ENCODE data around the gene ANKRD9.

DNA sequence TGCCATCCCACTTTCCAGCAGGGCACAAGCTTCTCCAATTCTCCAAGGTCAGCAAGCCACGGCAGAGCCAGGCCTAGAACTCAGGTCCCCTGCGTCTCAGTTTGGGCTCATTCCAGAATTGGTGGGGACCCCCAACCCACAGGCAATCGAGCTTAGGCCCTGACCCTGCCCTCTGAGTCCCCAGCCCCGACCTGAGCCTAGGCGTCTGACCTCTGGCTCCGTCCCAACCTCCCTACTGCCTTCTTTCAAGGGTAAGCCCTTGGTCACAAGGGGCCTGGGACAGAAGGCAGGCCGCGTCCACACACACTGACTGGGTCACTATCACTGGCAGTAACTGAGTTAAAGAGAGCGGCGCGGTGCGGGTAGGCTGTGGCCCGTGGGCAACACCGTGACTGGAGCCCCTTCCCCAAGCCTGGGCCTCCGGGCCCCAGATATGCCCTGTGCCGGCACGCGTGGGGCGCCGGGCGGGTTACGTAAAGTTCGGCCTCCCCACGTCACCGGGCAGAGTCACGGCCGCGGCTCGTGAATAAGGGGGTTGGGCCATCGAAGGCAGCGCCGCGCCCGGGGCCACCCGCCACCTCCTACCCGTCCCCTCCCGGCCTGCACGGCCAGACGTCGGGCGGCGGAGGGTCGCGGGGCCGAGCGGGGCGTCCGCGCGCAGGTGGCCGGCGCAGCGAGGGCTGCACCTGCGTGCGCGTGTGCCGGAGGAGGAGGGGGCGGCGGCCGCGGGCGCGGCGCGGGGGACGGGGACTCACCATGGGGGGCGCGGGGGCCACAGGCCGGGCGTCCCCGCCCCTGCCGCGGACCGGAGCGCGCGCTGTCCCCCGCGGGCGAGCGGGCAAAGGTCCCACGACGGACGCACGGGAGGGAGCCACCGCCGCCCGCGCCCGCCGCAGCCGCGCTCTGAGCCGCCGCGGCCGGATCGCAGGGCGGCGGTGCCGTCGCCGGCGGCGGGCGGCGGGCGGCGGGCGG, 516 bp downstream of the ANKRD9 start:
- TF ChIP-seq, protein P1, sequence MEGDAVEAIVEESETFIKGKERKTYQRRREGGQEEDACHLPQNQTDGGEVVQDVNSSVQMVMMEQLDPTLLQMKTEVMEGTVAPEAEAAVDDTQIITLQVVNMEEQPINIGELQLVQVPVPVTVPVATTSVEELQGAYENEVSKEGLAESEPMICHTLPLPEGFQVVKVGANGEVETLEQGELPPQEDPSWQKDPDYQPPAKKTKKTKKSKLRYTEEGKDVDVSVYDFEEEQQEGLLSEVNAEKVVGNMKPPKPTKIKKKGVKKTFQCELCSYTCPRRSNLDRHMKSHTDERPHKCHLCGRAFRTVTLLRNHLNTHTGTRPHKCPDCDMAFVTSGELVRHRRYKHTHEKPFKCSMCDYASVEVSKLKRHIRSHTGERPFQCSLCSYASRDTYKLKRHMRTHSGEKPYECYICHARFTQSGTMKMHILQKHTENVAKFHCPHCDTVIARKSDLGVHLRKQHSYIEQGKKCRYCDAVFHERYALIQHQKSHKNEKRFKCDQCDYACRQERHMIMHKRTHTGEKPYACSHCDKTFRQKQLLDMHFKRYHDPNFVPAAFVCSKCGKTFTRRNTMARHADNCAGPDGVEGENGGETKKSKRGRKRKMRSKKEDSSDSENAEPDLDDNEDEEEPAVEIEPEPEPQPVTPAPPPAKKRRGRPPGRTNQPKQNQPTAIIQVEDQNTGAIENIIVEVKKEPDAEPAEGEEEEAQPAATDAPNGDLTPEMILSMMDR (IDR thresholded peaks at IDR 0.05) = no peak
- TF ChIP-seq SIN3A (IDR thresholded peaks at IDR 0.05; ENCODE audit: borderline replicate concordance, insufficient read depth, low read depth, low read length) (no peak), POLR2AphosphoS5 (IDR thresholded peaks at IDR 0.05; ENCODE audit: low read depth, low read length) (no peak), TCF7L2 (IDR thresholded peaks at IDR 0.05; ENCODE audit: low read depth, low read length) (no peak)
- TF ChIP-seq, protein P2, sequence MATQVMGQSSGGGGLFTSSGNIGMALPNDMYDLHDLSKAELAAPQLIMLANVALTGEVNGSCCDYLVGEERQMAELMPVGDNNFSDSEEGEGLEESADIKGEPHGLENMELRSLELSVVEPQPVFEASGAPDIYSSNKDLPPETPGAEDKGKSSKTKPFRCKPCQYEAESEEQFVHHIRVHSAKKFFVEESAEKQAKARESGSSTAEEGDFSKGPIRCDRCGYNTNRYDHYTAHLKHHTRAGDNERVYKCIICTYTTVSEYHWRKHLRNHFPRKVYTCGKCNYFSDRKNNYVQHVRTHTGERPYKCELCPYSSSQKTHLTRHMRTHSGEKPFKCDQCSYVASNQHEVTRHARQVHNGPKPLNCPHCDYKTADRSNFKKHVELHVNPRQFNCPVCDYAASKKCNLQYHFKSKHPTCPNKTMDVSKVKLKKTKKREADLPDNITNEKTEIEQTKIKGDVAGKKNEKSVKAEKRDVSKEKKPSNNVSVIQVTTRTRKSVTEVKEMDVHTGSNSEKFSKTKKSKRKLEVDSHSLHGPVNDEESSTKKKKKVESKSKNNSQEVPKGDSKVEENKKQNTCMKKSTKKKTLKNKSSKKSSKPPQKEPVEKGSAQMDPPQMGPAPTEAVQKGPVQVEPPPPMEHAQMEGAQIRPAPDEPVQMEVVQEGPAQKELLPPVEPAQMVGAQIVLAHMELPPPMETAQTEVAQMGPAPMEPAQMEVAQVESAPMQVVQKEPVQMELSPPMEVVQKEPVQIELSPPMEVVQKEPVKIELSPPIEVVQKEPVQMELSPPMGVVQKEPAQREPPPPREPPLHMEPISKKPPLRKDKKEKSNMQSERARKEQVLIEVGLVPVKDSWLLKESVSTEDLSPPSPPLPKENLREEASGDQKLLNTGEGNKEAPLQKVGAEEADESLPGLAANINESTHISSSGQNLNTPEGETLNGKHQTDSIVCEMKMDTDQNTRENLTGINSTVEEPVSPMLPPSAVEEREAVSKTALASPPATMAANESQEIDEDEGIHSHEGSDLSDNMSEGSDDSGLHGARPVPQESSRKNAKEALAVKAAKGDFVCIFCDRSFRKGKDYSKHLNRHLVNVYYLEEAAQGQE (IDR thresholded peaks at IDR 0.05; ENCODE audit: insufficient read depth in 1 of 2, low read depth in 2 of 2, low read length in 1 of 2) = no peak
